HepG2 (cell line): ENCODE measurements around the gene SLC5A5. TPM values are rescaled to one million over a fixed set of nuclear protein-coding genes. Genes with fewer than 3 reads are reported as not detected.

Experiments used
- AKAP8 ChIP-seq: sonication (generic); formaldehyde crosslinking; IDR thresholded peaks from 2 replicates; pipeline ENCODE4 v1.5.1; 2020; ENCODE audit warnings: mild to moderate bottlenecking, missing genetic modification reagents
- ATF1 ChIP-seq: IDR thresholded peaks from 2 replicates; pipeline ENCODE4 v1.6.1; 2016; ENCODE audit warnings: mild to moderate bottlenecking, control low read depth
- BRD4 ChIP-seq: sonication (generic); formaldehyde crosslinking; IDR thresholded peaks from 2 replicates; pipeline ENCODE4 v1.4.0; 2020; ENCODE audit warnings: missing genetic modification reagents
- DMAP1 ChIP-seq: IDR thresholded peaks from 2 replicates; pipeline ENCODE4 v1.6.1; 2016
- EED ChIP-seq: sonication (generic); formaldehyde crosslinking; IDR thresholded peaks from 2 replicates; pipeline ENCODE4 v1.5.0; 2020; ENCODE audit warnings: mild to moderate bottlenecking, missing genetic modification reagents
- ELF3 ChIP-seq: IDR thresholded peaks from 2 replicates; pipeline ENCODE4 v1.6.1; 2016; ENCODE audit warnings: missing genetic modification reagents, missing compliant biosample characterization
- ETV6 ChIP-seq: sonication (generic); formaldehyde crosslinking; conservative IDR thresholded peaks from 2 replicates; pipeline ENCODE4 v1.4.0; 2020; ENCODE audit warnings: missing genetic modification reagents
- HDAC6 ChIP-seq: fragments of 200-600 bp; sonication (generic); IDR thresholded peaks from 2 replicates; pipeline ENCODE4 v1.7.0; 2017; ENCODE audit warnings: mild to moderate bottlenecking, antibody characterized with exemption, low read length, low read depth
- HNRNPLL ChIP-seq: fragments of 200-400 bp; formaldehyde crosslinking; IDR thresholded peaks from 2 replicates; pipeline ENCODE4 v1.6.1; 2017; ENCODE audit warnings: mild to moderate bottlenecking, low read depth, low read length; ENCODE audit not compliant: poor library complexity, severe bottlenecking
- ISL2 ChIP-seq: sonication (generic); formaldehyde crosslinking; IDR thresholded peaks from 2 replicates; pipeline ENCODE4 v1.5.0; 2020; ENCODE audit warnings: missing genetic modification reagents
- KDM1A ChIP-seq: IDR thresholded peaks from 2 replicates; pipeline ENCODE4 v1.6.1; 2016; ENCODE audit warnings: missing compliant biosample characterization
- KDM2A ChIP-seq: sonication (generic); formaldehyde crosslinking; IDR thresholded peaks from 2 replicates; pipeline ENCODE4 v1.4.0; 2020; ENCODE audit warnings: low read depth, missing genetic modification reagents, borderline replicate concordance
- LCORL ChIP-seq, 2 experiments: fragments of 450-650 bp in 1 of 2; sonication (generic) in 1 of 2; formaldehyde crosslinking in 1 of 2; IDR thresholded peaks; 2 replicates each; pipeline versions ENCODE4 v1.5.0 to v1.6.1; 2017 to 2020; ENCODE audit warnings: antibody characterized with exemption in 1 of 2, missing genetic modification reagents in 1 of 2
- MIER2 ChIP-seq: IDR thresholded peaks from 2 replicates; pipeline ENCODE4 v1.6.1; 2016; ENCODE audit warnings: missing biosample characterization, missing genetic modification reagents
- RBM22 ChIP-seq: fragments of 200-400 bp; formaldehyde crosslinking; optimal IDR thresholded peaks from 2 replicates; pipeline ENCODE3; 2017; ENCODE audit warnings: mild to moderate bottlenecking, low read length, moderate library complexity
- SMYD3 ChIP-seq: sonication (generic); formaldehyde crosslinking; IDR thresholded peaks from 2 replicates; pipeline ENCODE4 v1.8.1; 2023; ENCODE audit warnings: mild to moderate bottlenecking, missing genetic modification reagents
- SOX13 ChIP-seq, 3 experiments: fragments of 450-650 bp in 1 of 3; sonication (generic) in 1 of 3; formaldehyde crosslinking in 1 of 3; IDR thresholded peaks in 2 of 3; conservative IDR thresholded peaks in 1 of 3; 2 replicates each; pipeline versions ENCODE4 v1.5.0 to v1.6.1; 2016 to 2020; ENCODE audit warnings: antibody characterized with exemption in 1 of 3, mild to moderate bottlenecking in 1 of 3, missing compliant biosample characterization in 1 of 3, missing genetic modification reagents in 1 of 3, moderate library complexity in 1 of 3
- SOX6 ChIP-seq, 2 experiments: fragments of 450-650 bp in 1 of 2; sonication (generic) in 1 of 2; formaldehyde crosslinking in 1 of 2; IDR thresholded peaks; 2 replicates each; pipeline versions ENCODE4 v1.4.0 to v1.6.1; 2017 to 2020; ENCODE audit warnings: antibody characterized with exemption in 1 of 2, mild to moderate bottlenecking in 1 of 2, missing genetic modification reagents in 1 of 2
- ZBTB7B ChIP-seq: sonication (generic); formaldehyde crosslinking; IDR thresholded peaks from 2 replicates; pipeline ENCODE4 v1.4.0; 2020; ENCODE audit warnings: missing genetic modification reagents
- ZC3H13 ChIP-seq: sonication (generic); formaldehyde crosslinking; IDR thresholded peaks from 2 replicates; pipeline ENCODE4 v1.8.1; 2023; ENCODE audit warnings: mild to moderate bottlenecking, missing genetic modification reagents, moderate library complexity
- ZNF121 ChIP-seq: sonication (generic); formaldehyde crosslinking; IDR thresholded peaks from 2 replicates; pipeline ENCODE4 v1.5.0; 2020; ENCODE audit warnings: mild to moderate bottlenecking, missing genetic modification reagents
- ZNF205 ChIP-seq: IDR thresholded peaks from 2 replicates; pipeline ENCODE4 v1.6.1; 2018; ENCODE audit warnings: missing biosample characterization, missing genetic modification reagents
- ZNF3 ChIP-seq: IDR thresholded peaks from 2 replicates; pipeline ENCODE4 v1.7.0; 2017; ENCODE audit warnings: inconsistent platforms
- ZNF839 ChIP-seq: sonication (generic); formaldehyde crosslinking; IDR thresholded peaks from 2 replicates; pipeline ENCODE4 v1.4.0; 2020; ENCODE audit warnings: missing genetic modification reagents, mild to moderate bottlenecking, borderline replicate concordance
- polyA plus RNA-seq, 8 experiments: library from polyadenylated mRNA; depleted of rRNA in 3 of 8; stranded (reverse) in 7 of 8; unstranded in 1 of 8; fragments of >200 nt; fragmentation: Illumina TruSeq in 4 of 8; extraction: Trizol in 4 of 8; gene quantifications; 2 replicates each; pipeline versions ENCODE4 v1.2.1 to v1.2.3, GENCODE V29; 2011 to 2016; ENCODE audit warnings: low read depth in 4 of 8, missing spikeins in 1 of 8, mixed read lengths in 1 of 8; ENCODE audit not compliant: insufficient read depth in 1 of 8
- total RNA-seq, 5 experiments: library from RNA; depleted of rRNA; stranded (reverse); fragments of >200 nt; fragmentation: Illumina TruSeq; extraction: Trizol; gene quantifications; 2 replicates each; pipeline ENCODE4 v1.2.3, GENCODE V29; 2016; ENCODE audit warnings: low read depth in 1 of 5
- TF ChIP-seq, protein P1 (sequence below): IDR thresholded peaks from 2 replicates; pipeline ENCODE4 v1.6.1; 2016
- TF ChIP-seq, protein P2 (sequence below): sonication (generic); formaldehyde crosslinking; IDR thresholded peaks from 2 replicates; pipeline ENCODE4 v1.8.0; 2023; ENCODE audit warnings: mild to moderate bottlenecking, missing genetic modification reagents
- TF ChIP-seq, protein P3 (sequence below): sonication (generic); formaldehyde crosslinking; IDR thresholded peaks from 2 replicates; pipeline ENCODE4 v1.4.0; 2020; ENCODE audit warnings: missing genetic modification reagents, borderline replicate concordance

Gene SLC5A5
- total and polyA plus RNA-seq, 2 of the 13 experiments (the other 11 are each of a cell fraction or from before 2014, with no cell fraction given), result not detected

DNA sequence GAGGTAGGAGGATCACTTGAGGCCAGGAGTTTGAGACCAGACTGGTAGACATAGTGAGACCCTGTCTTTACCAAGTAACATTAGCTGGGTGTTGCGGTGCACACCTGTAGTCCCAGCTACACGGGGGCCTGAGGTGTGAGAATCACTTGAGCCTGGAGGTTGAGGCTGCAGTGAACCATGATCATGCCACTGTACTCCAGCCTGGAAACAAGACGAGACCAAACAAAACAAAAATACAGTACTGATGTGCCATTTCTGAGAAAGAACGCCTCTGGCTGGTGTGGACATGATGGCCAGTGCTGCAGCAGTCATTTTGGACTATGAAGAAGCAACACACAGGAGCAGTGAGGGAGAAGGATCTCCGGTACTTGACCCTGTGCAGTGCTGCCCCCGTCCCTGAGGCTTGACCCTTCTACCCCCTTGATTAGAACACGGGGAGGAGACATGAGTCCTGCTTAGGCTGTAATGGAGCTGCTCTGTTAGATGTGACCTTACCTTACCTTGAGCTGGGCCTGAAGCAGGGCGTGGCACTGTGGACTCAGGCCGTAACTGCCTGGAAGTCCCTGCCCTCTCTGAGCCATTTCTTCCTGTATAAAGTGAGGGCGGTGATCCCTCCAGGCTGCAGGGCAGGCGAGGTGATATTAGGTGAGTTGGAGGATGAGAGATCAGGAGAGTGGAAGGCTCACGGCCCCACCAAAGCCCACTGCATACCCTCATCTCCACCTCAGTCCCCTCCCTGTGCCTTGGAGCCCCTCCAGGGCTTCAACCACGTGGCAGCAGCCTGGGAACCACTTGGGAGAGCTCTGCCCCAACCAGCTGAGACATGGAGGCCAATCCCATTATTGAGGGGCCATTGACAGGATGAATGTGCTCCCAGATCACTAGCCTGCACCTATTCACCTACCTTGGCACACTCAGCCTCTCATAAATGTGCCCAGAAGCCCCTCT lies 6.1 kb upstream of the SLC5A5 start (continued):
- TF ChIP-seq, protein P1, sequence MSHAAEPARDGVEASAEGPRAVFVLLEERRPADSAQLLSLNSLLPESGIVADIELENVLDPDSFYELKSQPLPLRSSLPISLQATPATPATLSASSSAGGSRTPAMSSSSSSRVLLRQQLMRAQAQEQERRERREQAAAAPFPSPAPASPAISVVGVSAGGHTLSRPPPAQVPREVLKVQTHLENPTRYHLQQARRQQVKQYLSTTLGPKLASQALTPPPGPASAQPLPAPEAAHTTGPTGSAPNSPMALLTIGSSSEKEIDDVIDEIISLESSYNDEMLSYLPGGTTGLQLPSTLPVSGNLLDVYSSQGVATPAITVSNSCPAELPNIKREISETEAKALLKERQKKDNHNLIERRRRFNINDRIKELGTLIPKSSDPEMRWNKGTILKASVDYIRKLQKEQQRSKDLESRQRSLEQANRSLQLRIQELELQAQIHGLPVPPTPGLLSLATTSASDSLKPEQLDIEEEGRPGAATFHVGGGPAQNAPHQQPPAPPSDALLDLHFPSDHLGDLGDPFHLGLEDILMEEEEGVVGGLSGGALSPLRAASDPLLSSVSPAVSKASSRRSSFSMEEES (CRISPR knock-in tag), result no peak
- TF ChIP-seq ISL2 (CRISPR knock-in tag) (no peak), LCORL (IDR thresholded peaks at IDR 0.05) (no peak), LCORL (CRISPR knock-in tag; IDR thresholded peaks at IDR 0.05) (no peak), AKAP8 (no peak), HNRNPLL (no peak), ZC3H13 (CRISPR knock-in tag) (no peak), HDAC6 (no peak), BRD4 (CRISPR knock-in tag) (no peak), DMAP1 (no peak), RBM22 (peak; percentile 97), ZBTB7B (no peak), MIER2 (CRISPR knock-in tag) (0 out of 2 replicates have a peak, but pooled peaks have one; percentile 47), ATF1 (CRISPR knock-in tag) (no peak), KDM1A (no peak), ELF3 (CRISPR knock-in tag) (0 out of 2 replicates have a peak, but pooled peaks have one; percentile 4), ZNF121 (peak; percentile 28; the same call in 1 of the 2 replicates), KDM2A (CRISPR knock-in tag) (peak; percentile 70), ZNF205 (CRISPR knock-in tag) (no peak), SMYD3 (CRISPR knock-in tag) (no peak), ZNF839 (0 out of 2 replicates have a peak, but pooled peaks have one; percentile 49), ETV6 (no peak), SOX6 (IDR thresholded peaks at IDR 0.05) (no peak), SOX6 (CRISPR knock-in tag; IDR thresholded peaks at IDR 0.05) (peak; percentile 24; the same call in 1 of the 2 replicates), EED (CRISPR knock-in tag) (peak; percentile 48; the same call in 1 of the 2 replicates), SOX13 (IDR thresholded peaks at IDR 0.05) (no peak), SOX13 (CRISPR knock-in tag; conservative IDR thresholded peaks at IDR 0.05 in 1 of 2, IDR thresholded peaks at IDR 0.05 in 1 of 2) (no peak), ZNF3 (CRISPR knock-in tag) (no peak)
- TF ChIP-seq, protein P2, sequence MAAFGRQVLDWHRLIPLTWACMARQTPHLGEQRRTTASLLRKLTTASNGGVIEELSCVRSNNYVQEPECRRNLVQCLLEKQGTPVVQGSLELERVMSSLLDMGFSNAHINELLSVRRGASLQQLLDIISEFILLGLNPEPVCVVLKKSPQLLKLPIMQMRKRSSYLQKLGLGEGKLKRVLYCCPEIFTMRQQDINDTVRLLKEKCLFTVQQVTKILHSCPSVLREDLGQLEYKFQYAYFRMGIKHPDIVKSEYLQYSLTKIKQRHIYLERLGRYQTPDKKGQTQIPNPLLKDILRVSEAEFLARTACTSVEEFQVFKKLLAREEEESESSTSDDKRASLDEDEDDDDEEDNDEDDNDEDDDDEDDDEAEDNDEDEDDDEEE (CRISPR knock-in tag), result no peak
- TF ChIP-seq, protein P3, sequence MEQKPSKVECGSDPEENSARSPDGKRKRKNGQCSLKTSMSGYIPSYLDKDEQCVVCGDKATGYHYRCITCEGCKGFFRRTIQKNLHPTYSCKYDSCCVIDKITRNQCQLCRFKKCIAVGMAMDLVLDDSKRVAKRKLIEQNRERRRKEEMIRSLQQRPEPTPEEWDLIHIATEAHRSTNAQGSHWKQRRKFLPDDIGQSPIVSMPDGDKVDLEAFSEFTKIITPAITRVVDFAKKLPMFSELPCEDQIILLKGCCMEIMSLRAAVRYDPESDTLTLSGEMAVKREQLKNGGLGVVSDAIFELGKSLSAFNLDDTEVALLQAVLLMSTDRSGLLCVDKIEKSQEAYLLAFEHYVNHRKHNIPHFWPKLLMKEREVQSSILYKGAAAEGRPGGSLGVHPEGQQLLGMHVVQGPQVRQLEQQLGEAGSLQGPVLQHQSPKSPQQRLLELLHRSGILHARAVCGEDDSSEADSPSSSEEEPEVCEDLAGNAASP (CRISPR knock-in tag), result peak; percentile 68; the same call in 1 of the 2 replicates
